H4 (cell line): ENCODE measurements around the gene PIP5K1B. TPM values are rescaled to one million over a fixed set of nuclear protein-coding genes. Genes with fewer than 3 reads are reported as not detected.

Experiments used
- DNase-seq: peaks from one replicate; pipeline ENCODE4 v3.0.0-alpha.2; 2015; ENCODE audit warnings: low spot score
- total RNA-seq: library from RNA; depleted of rRNA; stranded (reverse); fragments of >200 nt; shearing (Covaris generic); gene quantifications from 2 replicates; pipeline ENCODE4 v1.2.3, GENCODE V29; 2014

Gene PIP5K1B
- total RNA-seq, 1 experiment from 2014 or later = not detected

DNA sequence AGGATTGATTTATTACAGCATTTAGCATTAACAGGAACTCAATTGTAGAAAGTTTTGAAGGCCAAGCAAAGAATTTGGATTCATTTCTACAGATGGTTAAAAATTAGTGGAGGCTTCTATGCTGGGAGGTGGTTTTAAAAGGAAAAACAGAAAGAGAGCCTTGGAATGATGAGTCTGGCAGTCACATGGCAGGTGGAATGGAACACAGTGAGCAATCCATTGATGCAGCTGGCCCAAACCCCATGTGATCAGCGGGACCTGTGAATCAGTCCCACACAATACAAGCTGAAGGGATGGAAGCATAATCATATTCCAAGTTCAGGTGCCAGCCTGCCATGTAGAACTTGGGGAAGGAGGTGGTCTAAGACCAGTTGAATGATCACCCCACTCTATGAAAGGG, 147.9 kb downstream of the PIP5K1B start:
- no peak for DNase-seq

- no peak for DNase-seq
Observed at GRCh38 chr9:68859347-68859746, 154.3 kb downstream of the PIP5K1B start.

DNA sequence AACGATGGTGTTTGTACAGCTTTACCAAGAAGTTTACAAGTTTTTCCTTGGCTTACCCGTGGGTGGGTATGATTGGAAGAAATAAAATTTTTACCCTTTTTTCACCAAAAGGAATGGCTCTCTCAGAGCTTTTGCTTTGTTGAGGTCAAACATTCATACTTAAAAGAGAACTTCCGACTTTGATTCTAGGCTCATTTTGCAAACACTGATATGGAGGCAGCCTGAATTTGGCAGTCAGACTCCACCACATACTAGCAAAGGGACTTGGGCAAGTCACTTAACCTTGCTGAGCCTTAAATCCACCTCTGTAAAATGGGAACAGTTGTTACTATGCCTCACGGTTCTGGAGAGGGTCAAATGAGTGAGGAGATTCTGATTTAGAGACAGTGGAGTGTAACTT, 155.4 kb downstream of the PIP5K1B start:
- no peak for DNase-seq

- DNase-seq = no peak
Observed at GRCh38 chr9:68861436-68861835, 156.4 kb downstream of the PIP5K1B start.

DNA sequence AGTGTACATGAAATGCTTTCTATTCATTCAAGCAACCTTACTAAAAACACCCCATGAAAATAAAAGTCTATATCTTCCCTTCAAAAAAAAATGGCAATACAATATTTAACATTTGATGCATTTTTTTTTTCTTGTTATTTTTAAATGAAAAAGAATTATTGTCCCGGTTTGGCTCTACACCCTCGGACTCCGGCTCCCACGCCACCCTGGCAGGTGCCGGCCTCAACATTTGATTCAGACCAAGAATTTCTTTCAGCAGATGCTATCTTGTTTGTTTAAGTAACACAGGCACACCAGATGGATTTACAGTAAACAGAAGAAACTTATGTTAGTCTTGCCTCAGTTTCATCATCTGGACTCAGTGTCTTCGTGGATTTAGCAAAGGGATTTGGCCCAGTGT, 162.0 kb downstream of the PIP5K1B start:
- no peak for DNase-seq

GRCh38 chr9:68869022-68869421, 164.0 kb downstream of the PIP5K1B start:
- no peak for DNase-seq

GRCh38 chr9:68870086-68870485, 165.0 kb downstream of the PIP5K1B start:
- DNase-seq = no peak

DNA sequence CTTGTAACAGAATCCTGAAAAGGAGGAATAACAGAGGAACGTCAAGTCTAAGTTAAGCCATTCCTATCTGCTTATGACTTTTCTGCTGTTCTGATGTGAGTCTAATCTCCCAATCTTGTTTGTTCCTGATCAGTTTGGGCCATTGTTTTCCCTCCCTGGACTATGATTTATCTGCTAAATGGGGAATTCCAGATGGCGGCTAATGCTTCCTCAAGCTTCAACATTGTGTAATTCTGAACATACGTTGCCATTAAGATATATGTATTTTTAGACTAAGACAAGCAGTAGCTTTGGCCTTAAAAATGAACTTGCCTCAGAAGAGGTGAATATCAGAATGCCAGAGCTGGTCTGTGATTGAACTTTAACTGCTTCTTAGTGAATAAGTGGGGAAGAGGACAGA, 166.2 kb downstream of the PIP5K1B start:
- DNase-seq = no peak

GRCh38 chr9:68872026-68872501, 167.0 kb downstream of the PIP5K1B start:
- DNase-seq = no peak

DNA sequence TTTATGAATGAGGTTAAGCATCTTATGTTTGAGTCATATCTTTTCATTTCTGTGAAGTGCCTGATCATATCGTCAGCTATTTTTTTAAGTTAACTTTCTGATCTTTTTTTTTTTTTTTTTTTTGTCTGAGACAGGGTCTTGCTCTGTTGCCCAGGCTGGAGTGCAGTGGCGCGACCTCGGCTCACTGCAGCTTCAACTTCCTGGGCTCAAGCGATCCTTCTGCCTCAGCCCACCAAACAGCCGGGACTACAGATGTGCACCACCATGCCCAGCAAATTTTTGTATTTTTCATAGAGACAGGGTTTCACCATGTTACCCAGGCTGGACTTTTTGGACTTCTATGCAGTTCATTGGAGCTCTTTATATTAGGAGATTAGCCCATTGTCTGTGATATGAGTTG, 168.1 kb downstream of the PIP5K1B start:
- no peak for DNase-seq

DNA sequence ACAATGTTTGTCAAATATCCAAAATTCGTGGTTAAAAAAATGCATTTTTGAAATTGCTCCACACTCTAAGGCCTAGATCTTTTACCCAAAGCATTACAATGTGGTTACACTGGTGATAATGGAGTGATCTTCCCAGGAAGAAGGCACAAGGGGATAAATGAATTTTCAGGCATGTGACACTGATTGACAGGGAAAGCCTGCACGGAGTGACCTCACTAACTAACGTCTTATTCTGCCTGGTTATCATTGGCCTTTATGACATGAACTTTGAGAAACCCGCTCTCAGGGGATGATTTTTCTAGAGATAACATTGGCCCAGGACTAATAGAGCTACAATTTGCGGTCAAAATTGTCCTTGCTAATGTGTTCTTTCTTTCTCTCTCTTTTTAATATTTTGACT, 171.2 kb downstream of the PIP5K1B start:
- DNase-seq = no peak

DNA sequence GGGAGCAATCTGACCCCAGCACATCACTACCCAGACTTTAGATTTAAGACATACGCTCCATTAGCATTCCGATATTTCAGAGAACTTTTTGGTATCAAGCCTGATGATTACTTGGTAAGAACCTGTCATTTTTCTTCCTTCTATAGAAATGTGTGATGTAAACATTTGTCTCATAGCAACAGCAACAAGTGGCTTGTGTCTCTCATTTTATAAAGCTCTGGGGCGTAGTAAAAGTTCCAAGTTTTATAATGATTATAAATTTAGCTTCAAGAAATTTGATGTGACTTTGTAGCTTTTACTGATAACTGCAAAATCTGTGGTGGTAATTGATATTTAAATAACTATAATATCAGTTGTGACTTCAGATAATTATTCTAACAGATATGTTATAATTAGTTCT, 171.6 kb downstream of the PIP5K1B start:
- no peak for DNase-seq

- no peak for DNase-seq
Observed at GRCh38 chr9:68877219-68877618, 172.2 kb downstream of the PIP5K1B start.

DNA sequence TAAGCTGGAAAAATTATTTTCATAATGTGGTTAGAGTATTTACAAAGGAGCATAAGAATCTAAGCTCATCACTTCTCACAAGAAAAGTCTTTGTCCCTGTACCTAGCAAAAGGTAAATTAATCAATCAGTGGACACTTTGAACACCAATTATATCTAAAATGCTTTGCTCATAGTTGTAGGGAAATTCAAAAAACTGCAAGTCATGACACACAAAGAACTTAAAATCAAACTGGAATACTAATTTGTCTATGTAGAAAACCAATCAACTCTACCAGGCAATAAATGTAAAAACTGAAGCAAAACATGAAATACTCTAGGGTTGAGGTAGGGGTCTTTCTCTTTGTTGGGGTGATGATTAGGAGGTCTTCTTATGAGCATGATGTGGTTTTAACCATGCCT, 173.4 kb downstream of the PIP5K1B start:
- DNase-seq = no peak

DNA sequence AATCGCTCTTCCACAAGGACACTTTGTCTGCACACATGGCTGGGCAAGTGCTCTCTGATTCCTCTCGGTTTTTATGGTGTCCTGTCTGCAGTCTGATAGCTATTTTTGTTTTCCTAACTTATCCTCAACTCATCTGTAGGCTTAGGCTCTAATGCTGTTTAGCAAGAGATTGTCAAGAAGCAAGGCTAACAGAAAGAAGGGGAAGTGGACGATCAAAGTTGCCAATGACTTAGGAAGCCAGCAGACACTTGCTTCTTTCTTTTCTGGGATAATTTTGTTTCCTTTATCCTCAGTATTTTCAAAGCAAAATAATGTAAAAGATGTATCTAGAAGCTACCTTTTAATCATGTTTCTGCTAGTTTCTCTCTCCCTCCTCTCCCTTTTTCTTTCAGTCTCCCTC, 178.2 kb downstream of the PIP5K1B start:
- no peak for DNase-seq

GRCh38 chr9:68887232-68887631, 182.2 kb downstream of the PIP5K1B start:
- DNase-seq = no peak

DNA sequence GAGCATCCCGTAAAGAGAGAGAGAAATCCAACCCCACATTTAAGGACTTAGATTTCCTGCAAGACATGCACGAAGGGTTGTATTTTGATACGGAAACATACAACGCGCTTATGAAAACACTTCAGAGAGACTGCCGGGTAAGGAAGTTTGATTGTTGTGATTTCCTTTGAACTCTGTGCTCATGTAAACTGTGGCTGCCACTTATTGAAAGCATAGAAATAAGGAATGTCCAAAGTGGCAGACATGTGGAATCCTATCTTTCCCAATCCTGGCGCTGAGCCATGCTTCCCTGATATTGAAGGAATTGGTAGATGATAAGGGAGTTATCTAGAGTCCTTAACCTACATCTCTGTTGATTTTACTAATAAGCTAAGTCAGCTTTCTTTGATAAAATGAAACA, 189.5 kb downstream of the PIP5K1B start:
- no peak for DNase-seq

DNA sequence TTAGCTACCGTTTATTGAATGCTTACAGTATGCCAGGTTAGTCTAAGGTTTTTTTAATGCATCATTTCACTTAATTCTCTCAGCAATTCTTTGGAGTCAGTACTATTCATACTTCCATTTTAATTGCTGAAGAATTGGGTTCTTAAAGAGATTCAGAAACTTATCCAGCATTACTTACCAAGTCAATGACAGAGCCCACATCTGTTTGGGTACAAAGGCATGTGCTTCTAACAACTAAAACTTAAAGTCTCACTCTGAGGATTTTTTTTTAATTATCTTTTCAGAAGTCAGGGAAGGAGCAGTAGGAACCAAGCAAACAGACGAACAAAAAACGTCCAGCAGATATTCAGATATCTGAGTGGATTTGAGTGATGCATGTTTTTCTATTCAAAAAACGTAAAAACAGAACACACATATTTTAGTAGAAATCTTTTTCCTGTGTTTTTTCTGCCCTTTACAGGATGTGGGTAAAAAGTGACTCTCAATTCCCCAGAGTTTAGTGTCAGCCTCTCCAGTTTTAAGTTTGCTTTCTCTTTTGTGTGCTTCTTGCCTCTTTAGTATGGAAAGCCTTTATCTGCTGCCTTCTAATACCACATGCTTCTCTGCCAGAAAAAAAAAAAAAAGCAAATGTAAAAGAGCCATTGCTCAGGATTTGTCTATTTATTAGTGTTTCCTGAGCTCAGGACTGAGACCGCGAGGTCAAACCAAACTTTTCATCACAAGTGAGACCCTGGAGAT, 190.9 kb downstream of the PIP5K1B start:
- DNase-seq = no peak

DNA sequence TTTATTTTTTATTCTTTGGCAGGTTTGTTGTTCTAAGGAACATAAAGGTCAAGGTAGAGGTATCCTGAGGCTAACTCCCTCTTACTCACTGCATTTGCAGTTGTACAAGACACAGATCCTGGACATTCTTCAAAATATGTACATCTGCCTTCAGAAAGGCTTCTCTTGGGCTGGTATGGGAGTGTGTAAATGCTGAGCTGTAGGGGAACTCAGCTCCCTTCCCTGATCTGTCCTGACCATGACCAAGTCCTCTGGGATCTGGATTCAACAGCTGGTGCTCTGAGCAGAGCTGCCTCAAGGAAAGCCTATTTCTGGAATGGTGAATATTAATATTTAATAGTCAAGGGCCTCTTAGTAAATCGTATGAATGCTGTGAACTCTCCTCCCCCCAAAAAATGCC, 191.4 kb downstream of the PIP5K1B start:
- no peak for DNase-seq

GRCh38 chr9:68897577-68898145, 192.6 kb downstream of the PIP5K1B start:
- DNase-seq = no peak

DNA sequence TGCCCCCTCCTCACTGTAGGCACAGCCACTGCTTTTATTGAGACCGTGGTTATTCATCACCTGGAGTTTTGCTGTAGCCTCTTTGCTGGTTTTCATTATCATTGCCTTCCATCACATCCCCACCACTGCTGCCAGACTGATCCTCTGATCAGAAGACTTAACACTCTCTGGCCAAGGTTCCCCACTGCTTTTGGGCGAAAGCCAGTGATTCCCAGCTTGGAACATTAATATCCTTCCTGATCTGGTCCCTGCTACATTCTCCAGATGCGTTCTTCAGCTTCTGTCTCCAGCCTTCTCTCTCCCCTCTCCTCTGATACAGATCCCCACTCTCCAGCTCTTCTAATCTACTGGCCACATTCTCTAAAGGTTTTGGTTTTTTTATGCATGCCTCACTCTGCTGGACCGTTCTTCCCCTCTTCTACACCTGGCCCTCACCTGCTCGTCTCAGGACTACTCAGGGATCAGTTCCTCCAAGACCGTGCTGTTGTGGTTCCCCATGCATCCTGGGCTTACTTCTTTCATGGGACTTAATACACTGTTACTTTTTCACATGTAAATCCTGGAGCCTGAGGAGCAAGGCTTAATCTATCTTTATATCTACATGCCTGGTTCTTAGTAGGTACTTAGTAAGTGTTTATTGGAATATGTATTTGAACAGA, 193.9 kb downstream of the PIP5K1B start:
- DNase-seq = no peak

DNA sequence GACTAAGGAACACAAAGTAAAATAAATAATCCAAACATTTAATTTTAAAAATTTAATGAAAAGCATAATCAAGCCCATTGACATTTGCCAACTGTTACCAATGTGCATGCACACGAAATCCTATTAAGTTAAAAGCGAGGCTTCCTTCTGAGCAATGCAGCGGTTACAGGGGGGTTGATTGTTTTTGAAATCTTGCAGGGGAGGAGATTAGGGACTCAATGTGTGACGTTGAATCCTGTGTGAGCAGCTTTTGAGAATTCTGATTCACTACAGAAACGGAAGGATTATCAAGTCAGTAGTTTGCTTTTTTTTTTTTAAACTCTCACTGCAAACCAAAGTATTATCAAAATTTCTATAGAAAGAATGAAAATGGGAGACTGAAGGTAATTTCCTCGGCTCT, 199.4 kb downstream of the PIP5K1B start:
- no peak for DNase-seq

GRCh38 chr9:68905129-68905528, 200.1 kb downstream of the PIP5K1B start:
- no peak for DNase-seq
